H1 (cell line): Measurements from ENCODE around the gene SRRT. TPM values are rescaled to one million over a fixed set of nuclear protein-coding genes. Genes with fewer than 3 reads are reported as not detected.

Experiments used
- ATF3 ChIP-seq: IDR thresholded peaks from 2 replicates; pipeline ENCODE4 v1.6.1; 2011; ENCODE audit warnings: low read depth, mild to moderate bottlenecking, low read length; ENCODE audit not compliant: insufficient read depth
- BACH1 ChIP-seq: IDR thresholded peaks from 2 replicates; pipeline ENCODE4 v1.6.1; 2012; ENCODE audit warnings: low read length, improper control_type of control experiment
- CBX8 ChIP-seq: fragments of 300-800, 300-1000 bp; sonication (generic); IDR thresholded peaks from 2 replicates; pipeline ENCODE4 v1.7.1; 2016; ENCODE audit warnings: low read depth, low read length, borderline replicate concordance
- CHD2 ChIP-seq: IDR thresholded peaks from 2 replicates; pipeline ENCODE4 v1.6.1; 2012; ENCODE audit warnings: low read length, improper control_type of control experiment
- CREB1 ChIP-seq: IDR thresholded peaks from 2 replicates; pipeline ENCODE4 v1.6.1; 2012; ENCODE audit warnings: inconsistent platforms
- CTCF ChIP-seq, 3 experiments: IDR thresholded peaks; 1 replicate in 2 of 3; 2 replicates in 1 of 3; pipeline versions ENCODE4 v1.5.1 to v1.6.1; 2011; ENCODE audit warnings: low read length in 3 of 3, mild to moderate bottlenecking in 3 of 3, inconsistent platforms in 2 of 3, low read depth in 1 of 3, moderate library complexity in 1 of 3; ENCODE audit not compliant: insufficient read depth in 1 of 3; ENCODE audit errors: control extremely low read depth in 1 of 3
- E2F6 ChIP-seq: IDR thresholded peaks from 2 replicates; pipeline ENCODE4 v1.6.1; 2012; ENCODE audit warnings: inconsistent platforms
- EGR1 ChIP-seq: IDR thresholded peaks from 2 replicates; pipeline ENCODE4 v1.6.1; 2011; ENCODE audit warnings: low read depth, low read length, borderline replicate concordance
- EP300 ChIP-seq, 2 experiments: IDR thresholded peaks; 1 replicate in 1 of 2; 2 replicates in 1 of 2; pipeline ENCODE4 v1.6.1; 2011 to 2012; ENCODE audit warnings: low read depth in 2 of 2, low read length in 2 of 2, mild to moderate bottlenecking in 2 of 2, borderline replicate concordance in 1 of 2, inconsistent platforms in 1 of 2, moderate library complexity in 1 of 2
- JUN ChIP-seq: IDR thresholded peaks from 2 replicates; pipeline ENCODE4 v1.6.1; 2011; ENCODE audit warnings: low read depth, mild to moderate bottlenecking, improper control_type of control experiment, low read length
- KDM4A ChIP-seq: IDR thresholded peaks from one replicate; pipeline ENCODE4 v1.7.1; 2012; ENCODE audit warnings: low read depth, mild to moderate bottlenecking, moderate library complexity, low read length, inconsistent platforms; ENCODE audit not compliant: severe bottlenecking
- POU5F1 ChIP-seq: IDR thresholded peaks from 2 replicates; pipeline ENCODE4 v1.6.1; 2011; ENCODE audit warnings: low read depth, mild to moderate bottlenecking, low read length, moderate library complexity
- RAD21 ChIP-seq, 2 experiments: IDR thresholded peaks in 1 of 2; conservative IDR thresholded peaks in 1 of 2; 2 replicates each; pipeline ENCODE4 v1.6.1; 2011; ENCODE audit warnings: low read depth in 2 of 2, low read length in 2 of 2, improper control_type of control experiment in 1 of 2, inconsistent platforms in 1 of 2, mild to moderate bottlenecking in 1 of 2, moderate library complexity in 1 of 2
- RFX5 ChIP-seq: IDR thresholded peaks from 2 replicates; pipeline ENCODE4 v1.6.1; 2011; ENCODE audit warnings: low read depth, low read length, improper control_type of control experiment, borderline replicate concordance
- RNF2 ChIP-seq: fragments of 200-900, 300-1000 bp; sonication (generic); IDR thresholded peaks from 2 replicates; pipeline ENCODE4 v1.7.1; 2016; ENCODE audit warnings: borderline replicate concordance, low read depth, mild to moderate bottlenecking, antibody characterized with exemption, low read length; ENCODE audit not compliant: poor library complexity, severe bottlenecking; ENCODE audit errors: missing control alignments
- SIRT6 ChIP-seq: IDR thresholded peaks from one replicate; pipeline ENCODE4 v1.7.1; 2012; ENCODE audit warnings: low read length, inconsistent platforms
- TBP ChIP-seq: IDR thresholded peaks from 2 replicates; pipeline ENCODE4 v1.6.1; 2011; ENCODE audit warnings: low read depth, low read length, improper control_type of control experiment
- TCF12 ChIP-seq: IDR thresholded peaks from 2 replicates; pipeline ENCODE4 v1.6.1; 2011; ENCODE audit warnings: low read depth, mild to moderate bottlenecking, low read length
- ZNF274 ChIP-seq: IDR thresholded peaks from 2 replicates; pipeline ENCODE4 v1.7.0; 2012; ENCODE audit warnings: low read length, borderline replicate concordance; ENCODE audit errors: extremely low read depth
- polyA plus RNA-seq, 7 experiments: library from polyadenylated mRNA; depleted of rRNA in 3 of 7; stranded (reverse) in 5 of 7; unstranded in 2 of 7; fragments of >200 nt in 5 of 7; fragments of 200-250 nt in 2 of 7; gene quantifications; 1 replicate in 5 of 7; 2 replicates in 1 of 7; 4 replicates in 1 of 7; pipeline versions ENCODE4 v1.2.1 to v1.2.3, GENCODE V29; 2011 to 2013; ENCODE audit warnings: missing spikeins in 2 of 7, mixed read lengths in 2 of 7
- total RNA-seq: library from RNA; stranded (reverse); fragmentation: NEBNext Ultra II Directional; extraction: Animal tissue kit (Norgen Biotek cat#: 25700); gene quantifications from 2 replicates; pipeline ENCODE4 v1.2.1, GENCODE V29; 2021

The SRRT gene
- total and polyA plus RNA-seq, 2 of the 8 experiments (the other 6 are each of a cell fraction or from before 2014, with no cell fraction given) = 66.7 to 237 TPM

- TF ChIP-seq TBP = 0 out of 2 replicates have a peak, but pooled peaks have one; percentile 52
- TF ChIP-seq BACH1 = peak; percentile 50
- no peak for TF ChIP-seq ZNF274
- peak; percentile 72; the same call in 1 of the 2 replicates for TF ChIP-seq TCF12
- TF ChIP-seq CTCF (IDR thresholded peaks at IDR 0.05; ENCODE audit: control extremely low read depth in 1 of 3, insufficient read depth in 1 of 3, low read depth in 1 of 3, low read length in 3 of 3) = peak in 2 of 3 experiments; percentile 91 to 92; a peak in 3 of 4 replicates
- TF ChIP-seq RNF2 = no peak
- TF ChIP-seq RFX5 = peak; percentile 21; the same call in 1 of the 2 replicates
- peak; percentile 22; the same call in 1 of the 2 replicates for TF ChIP-seq EGR1
- no peak for TF ChIP-seq POU5F1
- TF ChIP-seq JUN = no peak
- TF ChIP-seq CHD2 = 0 out of 2 replicates have a peak, but pooled peaks have one; percentile 12
- TF ChIP-seq RAD21 (IDR thresholded peaks at IDR 0.05 in 1 of 2, conservative IDR thresholded peaks at IDR 0.05 in 1 of 2; ENCODE audit: low read depth in 2 of 2, low read length in 2 of 2) = peak; percentile 98
- TF ChIP-seq CBX8 = no peak
- TF ChIP-seq ATF3 = no peak
- TF ChIP-seq E2F6 = peak; percentile 9; the same call in 1 of the 2 replicates
- peak; percentile 66; the same call in 1 of the 2 replicates for TF ChIP-seq CREB1
- TF ChIP-seq KDM4A = peak; percentile 84
- no peak for TF ChIP-seq SIRT6
- TF ChIP-seq EP300 (IDR thresholded peaks at IDR 0.05; ENCODE audit: borderline replicate concordance in 1 of 2, low read depth in 2 of 2, low read length in 2 of 2) = no peak
Observed at GRCh38 chr7:100852048-100852872, 22.6 kb upstream of the SRRT start, which contains the start of gene SLC12A9 (continued).
